Umbilical cord (tissue), 2 donors: Measurements from ENCODE around the gene CIDEB. TPM values are rescaled to one million over a fixed set of nuclear protein-coding genes. Genes with fewer than 3 reads are reported as not detected.
"Not testable (repeated sequence)": the region's sequence is repeated elsewhere in the genome, so short reads cannot be mapped to it uniquely, and the experiment has no call there.

Experiments used
- DNase-seq: peaks from one replicate; pipeline ENCODE4 v3.0.0-alpha.2; 2015; ENCODE audit warnings: low spot score
- total RNA-seq: library from RNA; depleted of rRNA; stranded (reverse); fragments of >200 nt; gene quantifications from one replicate; pipeline ENCODE4 v1.2.3, GENCODE V29; 2014; ENCODE audit warnings: low replicate concordance; ENCODE audit not compliant: insufficient read depth

CIDEB gene
- total RNA-seq, 1 donor from 2014 or later, result 4.8 TPM

- DNase-seq, result peak; percentile 71
These were observed 24.7 kb upstream of the CIDEB start for GRCh38 chr14:24332268-24332993.

- no peak for DNase-seq
These were observed 24.0 kb upstream of the CIDEB start for GRCh38 chr14:24331731-24332267.

- DNase-seq, result no peak
These were observed 23.3 kb upstream of the CIDEB start for GRCh38 chr14:24330973-24331674.

- DNase-seq, result no peak
These were observed 22.0 kb upstream of the CIDEB start for GRCh38 chr14:24329736-24330135.

- no peak for DNase-seq
These were observed 21.4 kb upstream of the CIDEB start for GRCh38 chr14:24329073-24329663.

GRCh38 chr14:24327914-24328313 is 20.1 kb upstream of the CIDEB start:
- DNase-seq, result not testable (repeated sequence)

- no peak for DNase-seq
These were observed 19.5 kb upstream of the CIDEB start for GRCh38 chr14:24327303-24327702.

- DNase-seq, result no peak
These were observed 18.2 kb upstream of the CIDEB start for GRCh38 chr14:24325963-24326362.

GRCh38 chr14:24325041-24325530 is 17.3 kb upstream of the CIDEB start:
- no peak for DNase-seq

- no peak for DNase-seq
These were observed 16.2 kb upstream of the CIDEB start for GRCh38 chr14:24324024-24324423.

GRCh38 chr14:24323341-24323740 is 15.6 kb upstream of the CIDEB start:
- no peak for DNase-seq

GRCh38 chr14:24322672-24323071 is 14.9 kb upstream of the CIDEB start:
- no peak for DNase-seq

- DNase-seq, result no peak
These were observed 13.6 kb upstream of the CIDEB start for GRCh38 chr14:24321212-24321975.

GRCh38 chr14:24317141-24317928 is 9.6 kb upstream of the CIDEB start:
- DNase-seq, result no peak

- no peak for DNase-seq
These were observed 8.8 kb upstream of the CIDEB start for GRCh38 chr14:24316597-24316950.

GRCh38 chr14:24315807-24316596 is 8.2 kb upstream of the CIDEB start:
- DNase-seq, result no peak

GRCh38 chr14:24315243-24315806 is 7.5 kb upstream of the CIDEB start:
- no peak for DNase-seq

- DNase-seq, result no peak
These were observed 6.8 kb upstream of the CIDEB start for GRCh38 chr14:24314377-24315193.

- DNase-seq, result no peak
These were observed 6.1 kb upstream of the CIDEB start for GRCh38 chr14:24313913-24314312.
